Measurements from ENCODE around the gene MED25.

The MED25 gene

GRCh38 chr19:49799271-49799797, 18.8 kb upstream of the MED25 start:
- DNase-seq (ENCODE audit: low read depth in 2 of 2): no peak

- DNase-seq (ENCODE audit: low read depth in 2 of 2): no peak
Measured at GRCh38 chr19:49799798-49800376, 18.2 kb upstream of the MED25 start.

GRCh38 chr19:49800771-49801170, 17.3 kb upstream of the MED25 start:
- no peak for DNase-seq (ENCODE audit: low read depth in 2 of 2)

- DNase-seq (ENCODE audit: low read depth in 2 of 2): no peak
Measured at GRCh38 chr19:49801401-49801888, 16.6 kb upstream of the MED25 start.

- peak; percentile 76 to 81 for DNase-seq (ENCODE audit: low read depth in 2 of 2)
Measured at GRCh38 chr19:49801966-49802661, 16.0 kb upstream of the MED25 start.

- no peak for DNase-seq (ENCODE audit: low read depth in 2 of 2)
Measured at GRCh38 chr19:49802836-49803528, 15.1 kb upstream of the MED25 start.

GRCh38 chr19:49803529-49803856, 14.6 kb upstream of the MED25 start:
- no peak for DNase-seq (ENCODE audit: low read depth in 2 of 2)

- no peak for DNase-seq (ENCODE audit: low read depth in 2 of 2)
Measured at GRCh38 chr19:49805822-49806619, 12.1 kb upstream of the MED25 start.

GRCh38 chr19:49806620-49806959, 11.5 kb upstream of the MED25 start:
- DNase-seq (ENCODE audit: low read depth in 2 of 2): no peak

- no peak for DNase-seq (ENCODE audit: low read depth in 2 of 2)
Measured at GRCh38 chr19:49807058-49807903, 10.8 kb upstream of the MED25 start.

GRCh38 chr19:49807904-49808675, 10.0 kb upstream of the MED25 start:
- DNase-seq (ENCODE audit: low read depth in 2 of 2): no peak

- DNase-seq (ENCODE audit: low read depth in 2 of 2): peak; percentile 31 to 41
Measured at GRCh38 chr19:49808711-49809159, 9.4 kb upstream of the MED25 start.

GRCh38 chr19:49809160-49809940, 8.7 kb upstream of the MED25 start:
- DNase-seq (ENCODE audit: low read depth in 2 of 2): no peak

- DNase-seq (ENCODE audit: low read depth in 2 of 2): no peak
Measured at GRCh38 chr19:49809941-49810389, 8.1 kb upstream of the MED25 start.

GRCh38 chr19:49811328-49811727, 6.8 kb upstream of the MED25 start:
- DNase-seq (ENCODE audit: low read depth in 2 of 2): no peak

GRCh38 chr19:49812452-49812996, 5.6 kb upstream of the MED25 start:
- DNase-seq (ENCODE audit: low read depth in 2 of 2): no peak

- DNase-seq (ENCODE audit: low read depth in 2 of 2): peak; percentile 96
Measured at GRCh38 chr19:49812997-49813861, 4.9 kb upstream of the MED25 start, which contains the start of gene FUZ. FUZ (minus strand) TSS chr19:49813292; CDS start chr19:49813106, 186 bp downstream.

GRCh38 chr19:49814010-49814409, 4.1 kb upstream of the MED25 start:
- no peak for DNase-seq (ENCODE audit: low read depth in 2 of 2)

All from fibroblast of skin of left biceps (primary cell).